Spleen (tissue), 11 donors: ENCODE measurements around the gene JMJD1C. TPM values are rescaled to one million over a fixed set of nuclear protein-coding genes. Genes with fewer than 3 reads are reported as not detected.

Experiments used
- DNase-seq: peaks from one replicate; pipeline ENCODE4 v3.0.0-alpha.2; 2020
- H3K27ac ChIP-seq, 8 donors: fragments of 200-600 bp; sonication (generic) in 7 of 8; 1 replicate in 4 of 8; 2 replicates in 4 of 8; pipeline versions ENCODE4 v1.5.0 to v1.8.0; 2016 to 2021; ENCODE audit warnings: inconsistent platforms in 4 of 8, mild to moderate bottlenecking in 4 of 8, moderate library complexity in 1 of 8
- H3K27me3 ChIP-seq, 7 donors: fragments of 200-600 bp; sonication (generic) in 6 of 7; replicated peaks in 1 of 7; 1 replicate in 4 of 7; 2 replicates in 3 of 7; pipeline versions ENCODE4 v1.5.0 to v1.8.0; 2016 to 2021; ENCODE audit warnings: inconsistent platforms in 3 of 7, mild to moderate bottlenecking in 1 of 7
- H3K36me3 ChIP-seq, 6 donors: fragments of 200-600 bp; sonication (generic) in 5 of 6; 1 replicate in 4 of 6; 2 replicates in 2 of 6; pipeline versions ENCODE4 v1.5.0 to v1.8.0; 2016 to 2021; ENCODE audit warnings: inconsistent platforms in 2 of 6
- H3K4me1 ChIP-seq, 6 donors: fragments of 200-600 bp; sonication (generic) in 5 of 6; 1 replicate in 3 of 6; 2 replicates in 3 of 6; pipeline versions ENCODE4 v1.5.0 to v1.8.0; 2016 to 2021; ENCODE audit warnings: inconsistent platforms in 3 of 6
- H3K4me3 ChIP-seq, 8 donors: fragments of 200-600 bp; sonication (generic) in 7 of 8; 1 replicate in 4 of 8; 2 replicates in 4 of 8; pipeline versions ENCODE4 v1.5.0 to v1.8.0; 2016 to 2021; ENCODE audit warnings: inconsistent platforms in 4 of 8, mild to moderate bottlenecking in 4 of 8, moderate library complexity in 2 of 8
- H3K9me3 ChIP-seq, 8 donors: fragments of 200-600 bp; sonication (generic) in 7 of 8; 1 replicate in 4 of 8; 2 replicates in 4 of 8; pipeline versions ENCODE4 v1.5.0 to v1.8.0; 2016 to 2021; ENCODE audit warnings: inconsistent platforms in 4 of 8
- POLR2A ChIP-seq, 3 donors: fragments of 450-650 bp; IDR thresholded peaks; one replicate each; pipeline ENCODE4 v1.5.1; 2017; ENCODE audit warnings: antibody characterized with exemption in 3 of 3, mild to moderate bottlenecking in 1 of 3
- POLR2AphosphoS5 ChIP-seq, 3 donors: sonication (generic); formaldehyde crosslinking; IDR thresholded peaks; one replicate each; pipeline ENCODE4 v1.5.1; 2017; ENCODE audit warnings: antibody characterized with exemption in 3 of 3
- WGBS, 5 donors: extraction: QIAGEN DNeasy Blood & Tissue Kit in 3 of 5; methylation state at CpG; one replicate each; pipeline versions ENCODE4 v1.1.5 to v1.1.7; 2013 to 2018; 5-methylcytosine and 5-hydroxymethylcytosine counted together
- intact Hi-C: fragments of 100-400 bp; cut with DNase I; formaldehyde crosslinking; loops from one replicate; pipeline ENCODE4 v1.15.0; 2023; ENCODE audit warnings: low total_unique reads
- polyA plus RNA-seq, 3 donors: library from polyadenylated mRNA; stranded (reverse); fragments of 200-250 nt; gene quantifications; one replicate each; pipeline ENCODE4 v1.2.1, GENCODE V29; 2013
- total RNA-seq, 7 donors: library from RNA; depleted of rRNA in 3 of 7; stranded (reverse); fragments of >200 nt in 3 of 7; fragmentation: NEBNext Ultra II Directional in 4 of 7; extraction: Animal tissue kit (Norgen Biotek cat#: 25700) in 4 of 7; gene quantifications; one replicate each; pipeline versions ENCODE4 v1.1.0 to v1.2.1, GENCODE V29; 2016 to 2021
- TF ChIP-seq, protein P1 (sequence below), 11 experiments: fragments of 200-600 bp in 7 of 11; fragments of 450-650 bp in 4 of 11; sonication (generic) in 4 of 11; IDR thresholded peaks in 8 of 11; conservative IDR thresholded peaks in 3 of 11; 1 replicate in 7 of 11; 2 replicates in 4 of 11; pipeline versions ENCODE4 v1.4.0 to v1.8.0; 2016 to 2021; ENCODE audit warnings: antibody characterized with exemption in 11 of 11, inconsistent platforms in 4 of 11, mild to moderate bottlenecking in 1 of 11
- donor health status: healthy with polysubstance abuse.
- donor health status: DM: no; HTN: no; CAD: no; lungs with moderate emphysema.
- donor health status: DM: no; HTN: no; CAD: no.
- donor health status: Bipolar disorder and iron deficiency.
- donor health status: healthy.
- donor health status: DM: no; HTN: no; CAD: no.
- donor health status: DM: yes; HTN: yes; CAD: no.

JMJD1C gene
- total and polyA plus RNA-seq, 10 donors: 54.3 to 272 (median 137) TPM

DNA sequence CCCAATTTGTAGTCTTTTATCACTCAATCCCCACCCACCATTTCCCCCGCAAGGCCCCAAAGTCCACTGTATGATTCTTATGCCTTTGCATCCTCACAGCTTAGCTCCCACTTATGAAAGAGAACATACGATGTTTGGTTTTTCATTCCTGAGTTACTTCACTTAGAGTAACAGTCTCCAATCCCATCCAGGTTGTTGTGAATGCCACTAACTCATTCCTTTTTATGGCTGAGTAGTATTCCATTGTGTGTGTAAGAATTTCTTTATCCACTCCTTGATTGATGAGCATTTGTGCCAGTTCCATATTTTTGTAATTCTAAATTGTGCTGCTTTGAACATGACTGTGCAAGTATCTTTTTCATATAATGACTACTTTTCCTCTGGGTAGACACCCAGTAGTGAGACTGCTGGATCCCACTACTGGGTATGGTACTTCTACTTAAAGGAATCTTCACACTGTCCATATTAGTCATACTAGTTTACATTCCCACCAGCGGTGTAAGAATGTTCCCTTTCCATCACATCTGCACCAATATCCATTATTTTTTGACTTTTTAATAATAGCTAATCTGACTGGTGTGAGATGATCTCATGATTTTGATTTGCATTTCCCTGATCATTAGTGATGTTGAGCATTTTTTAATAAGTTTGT, 152.6 kb downstream of the JMJD1C start:
- Histone ChIP-seq H3K9me3 (no peaks in the 10 kb centered on the region), H3K27me3 (no peaks in the 10 kb centered on the region), H3K27ac (no peak overlapping the region), H3K36me3 (peaks cover 0 to 2% (median 0%) of the 10 kb centered on the region in 6 donors), H3K4me3 (no peak overlapping the region), H3K4me1 (no peaks in the 10 kb centered on the region)
- DNase-seq: no peak
- intact Hi-C loops: no loop called here
- TF ChIP-seq, protein P1, sequence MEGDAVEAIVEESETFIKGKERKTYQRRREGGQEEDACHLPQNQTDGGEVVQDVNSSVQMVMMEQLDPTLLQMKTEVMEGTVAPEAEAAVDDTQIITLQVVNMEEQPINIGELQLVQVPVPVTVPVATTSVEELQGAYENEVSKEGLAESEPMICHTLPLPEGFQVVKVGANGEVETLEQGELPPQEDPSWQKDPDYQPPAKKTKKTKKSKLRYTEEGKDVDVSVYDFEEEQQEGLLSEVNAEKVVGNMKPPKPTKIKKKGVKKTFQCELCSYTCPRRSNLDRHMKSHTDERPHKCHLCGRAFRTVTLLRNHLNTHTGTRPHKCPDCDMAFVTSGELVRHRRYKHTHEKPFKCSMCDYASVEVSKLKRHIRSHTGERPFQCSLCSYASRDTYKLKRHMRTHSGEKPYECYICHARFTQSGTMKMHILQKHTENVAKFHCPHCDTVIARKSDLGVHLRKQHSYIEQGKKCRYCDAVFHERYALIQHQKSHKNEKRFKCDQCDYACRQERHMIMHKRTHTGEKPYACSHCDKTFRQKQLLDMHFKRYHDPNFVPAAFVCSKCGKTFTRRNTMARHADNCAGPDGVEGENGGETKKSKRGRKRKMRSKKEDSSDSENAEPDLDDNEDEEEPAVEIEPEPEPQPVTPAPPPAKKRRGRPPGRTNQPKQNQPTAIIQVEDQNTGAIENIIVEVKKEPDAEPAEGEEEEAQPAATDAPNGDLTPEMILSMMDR (IDR thresholded peaks at IDR 0.05 in 8 of 11, conservative IDR thresholded peaks at IDR 0.05 in 3 of 11): no peak
- no peak for TF ChIP-seq POLR2A (IDR thresholded peaks at IDR 0.05)
- no peak for TF ChIP-seq POLR2AphosphoS5 (IDR thresholded peaks at IDR 0.05)
- 93 to 100% (median 96%) methylated on average over 3 of the region's 3 CpGs for WGBS, 5 donors

DNA sequence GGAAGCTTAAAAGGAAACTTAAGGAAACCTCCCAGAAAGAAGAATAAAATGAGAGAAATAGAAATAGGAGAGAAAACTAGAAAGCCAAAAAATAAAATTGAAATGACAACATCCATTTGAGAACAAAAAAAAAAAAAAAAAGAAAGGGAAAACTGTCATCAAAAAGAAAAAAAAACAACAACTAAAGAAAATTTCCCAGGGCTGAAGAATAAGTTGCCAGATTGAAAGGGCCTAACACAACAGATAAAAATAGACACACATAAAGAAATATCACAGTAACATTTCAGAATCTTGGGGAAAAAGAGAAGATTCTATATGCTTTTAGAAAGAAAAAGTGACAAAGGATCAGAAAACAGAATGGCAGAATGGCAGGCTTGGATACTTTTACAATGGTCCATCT, 157.1 kb downstream of the JMJD1C start:
- H3K27ac ChIP-seq: no peak overlapping the region
- H3K36me3 ChIP-seq: no peaks in the 10 kb centered on the region
- no peaks in the 10 kb centered on the region for H3K4me1 ChIP-seq
- no peak overlapping the region for H3K4me3 ChIP-seq
- intact Hi-C loops: no loop called here
- H3K27me3 ChIP-seq: no peaks in the 10 kb centered on the region
- TF ChIP-seq, protein P1 (IDR thresholded peaks at IDR 0.05 in 8 of 11, conservative IDR thresholded peaks at IDR 0.05 in 3 of 11): no peak
- TF ChIP-seq POLR2AphosphoS5 (IDR thresholded peaks at IDR 0.05): no peak
- TF ChIP-seq POLR2A (IDR thresholded peaks at IDR 0.05): no peak
- no peaks in the 10 kb centered on the region for H3K9me3 ChIP-seq
- DNase-seq: no peak

DNA sequence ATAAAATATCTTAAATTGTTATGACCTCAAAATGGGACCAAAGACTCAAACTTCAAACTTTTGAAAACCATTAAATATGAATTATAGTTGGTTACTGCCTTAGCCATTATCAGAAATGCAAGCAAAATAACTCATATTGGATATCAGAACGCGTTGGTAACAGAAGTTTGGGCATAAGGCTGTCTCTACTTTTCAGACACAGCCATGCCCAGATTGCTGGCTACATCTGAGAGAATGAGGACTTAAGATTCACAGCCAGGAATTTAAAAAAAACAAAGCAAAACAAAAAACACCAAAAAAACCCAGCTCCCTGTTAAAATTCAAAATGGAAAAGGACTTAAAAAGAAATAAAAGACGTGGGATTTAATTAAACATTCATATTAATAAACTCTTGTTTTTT, 161.6 kb downstream of the JMJD1C start:
- Histone ChIP-seq H3K4me1 (peaks cover 0 to 15% (median 3%) of the 10 kb centered on the region in 6 donors), H3K36me3 (no peaks in the 10 kb centered on the region), H3K9me3 (no peaks in the 10 kb centered on the region), H3K27ac (no peak overlapping the region), H3K4me3 (no peak overlapping the region), H3K27me3 (no peaks in the 10 kb centered on the region)
- DNase-seq: no peak
- TF ChIP-seq, protein P1 (IDR thresholded peaks at IDR 0.05 in 8 of 11, conservative IDR thresholded peaks at IDR 0.05 in 3 of 11): no peak
- TF ChIP-seq POLR2AphosphoS5 (IDR thresholded peaks at IDR 0.05): no peak
- intact Hi-C loops: no loop called here
- WGBS, 5 donors: 94 to 97% (median 94%) methylated on average over 3 of the region's 3 CpGs

DNA sequence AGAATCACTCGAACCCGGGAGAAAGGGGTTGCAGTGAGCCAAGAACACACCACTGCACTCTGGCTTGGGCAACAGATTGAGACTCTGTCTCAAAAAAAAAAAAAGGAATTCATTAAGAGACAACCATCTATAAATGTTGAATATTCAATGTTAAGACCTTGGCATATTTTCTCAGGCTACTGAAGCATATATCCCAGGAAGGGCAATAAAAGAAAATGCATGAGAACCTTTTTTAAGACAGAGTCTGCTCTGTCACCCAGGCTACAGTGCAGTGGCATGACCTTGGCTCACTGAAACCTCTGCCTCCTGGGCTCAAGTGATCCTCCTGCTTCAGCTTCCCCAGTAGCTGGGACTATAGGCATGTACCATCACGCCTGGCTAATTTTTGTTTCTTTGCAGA, 165.0 kb downstream of the JMJD1C start:
- intact Hi-C loops: no loop called here
- Histone ChIP-seq H3K27me3 (no peaks in the 10 kb centered on the region), H3K27ac (no peak overlapping the region), H3K4me3 (no peak overlapping the region), H3K4me1 (peaks cover 0 to 15% (median 3%) of the 10 kb centered on the region in 6 donors), H3K36me3 (no peaks in the 10 kb centered on the region), H3K9me3 (no peaks in the 10 kb centered on the region)
- TF ChIP-seq, protein P1 (IDR thresholded peaks at IDR 0.05 in 8 of 11, conservative IDR thresholded peaks at IDR 0.05 in 3 of 11): no peak
- TF ChIP-seq POLR2A (IDR thresholded peaks at IDR 0.05): no peak
- TF ChIP-seq POLR2AphosphoS5 (IDR thresholded peaks at IDR 0.05): no peak
- DNase-seq: no peak
- 92 to 98% (median 98%) methylated on average over 3 of the region's 3 CpGs for WGBS, 5 donors
